GM12865 (cell line): ENCODE measurements around the gene SHKBP1.
"Not testable (repeated sequence)": the region's sequence is repeated elsewhere in the genome, so short reads cannot be mapped to it uniquely, and the experiment has no call there.

ENCODE experiments used
- DNase-seq: peaks from one replicate; pipeline ENCODE4 v3.0.0; 2010; ENCODE audit warnings: low read depth
- H3K4me3 ChIP-seq: 2 replicates; pipeline ENCODE4 v1.5.1; 2011; ENCODE audit warnings: mild to moderate bottlenecking, low read depth, low read length, control low read depth
- CTCF ChIP-seq: IDR thresholded peaks from 2 replicates; pipeline ENCODE4 v1.5.1; 2011; ENCODE audit warnings: low read length, control low read depth, low read depth, inconsistent platforms; ENCODE audit not compliant: insufficient read depth; ENCODE audit errors: missing control alignments

Gene SHKBP1

DNA sequence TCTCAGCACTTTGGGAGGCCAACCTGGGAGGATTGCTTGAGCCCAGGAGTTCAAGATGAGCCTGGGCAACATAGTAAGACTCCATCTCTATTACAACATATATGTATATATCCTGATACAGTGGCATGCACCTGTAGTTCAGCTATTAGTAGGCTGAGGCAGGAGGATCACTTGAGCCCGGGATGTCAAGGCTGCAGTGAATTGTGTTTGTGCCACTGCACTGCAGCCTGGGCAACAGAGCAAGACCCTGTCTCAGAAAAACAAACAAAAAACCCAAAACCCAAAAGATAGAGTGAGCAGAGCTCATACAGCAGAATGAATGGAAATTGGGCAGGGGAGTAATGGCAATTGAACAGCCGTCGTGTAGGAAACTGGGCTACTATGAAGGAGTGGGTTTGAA lies 17.3 kb upstream of the SHKBP1 start:
- no peak for DNase-seq
- TF ChIP-seq CTCF = no peak
- no peak overlapping the region for H3K4me3 ChIP-seq

GRCh38 chr19:40560092-40560507 lies 16.6 kb upstream of the SHKBP1 start:
- H3K4me3 ChIP-seq = no peak overlapping the region
- no peak for DNase-seq
- TF ChIP-seq CTCF = no peak

GRCh38 chr19:40561947-40562346 lies 14.7 kb upstream of the SHKBP1 start:
- no peak for TF ChIP-seq CTCF
- no peak overlapping the region for H3K4me3 ChIP-seq
- DNase-seq = no peak

- DNase-seq = not testable (repeated sequence)
These were observed 12.1 kb upstream of the SHKBP1 start for GRCh38 chr19:40564535-40564934.

GRCh38 chr19:40565355-40565754 lies 11.3 kb upstream of the SHKBP1 start:
- no peak for DNase-seq
- H3K4me3 ChIP-seq = no peak overlapping the region
- no peak for TF ChIP-seq CTCF

More at GRCh38 chr19:40564535-40564934, 12.1 kb upstream of the SHKBP1 start:
- not testable (repeated sequence) for H3K4me3 ChIP-seq

DNA sequence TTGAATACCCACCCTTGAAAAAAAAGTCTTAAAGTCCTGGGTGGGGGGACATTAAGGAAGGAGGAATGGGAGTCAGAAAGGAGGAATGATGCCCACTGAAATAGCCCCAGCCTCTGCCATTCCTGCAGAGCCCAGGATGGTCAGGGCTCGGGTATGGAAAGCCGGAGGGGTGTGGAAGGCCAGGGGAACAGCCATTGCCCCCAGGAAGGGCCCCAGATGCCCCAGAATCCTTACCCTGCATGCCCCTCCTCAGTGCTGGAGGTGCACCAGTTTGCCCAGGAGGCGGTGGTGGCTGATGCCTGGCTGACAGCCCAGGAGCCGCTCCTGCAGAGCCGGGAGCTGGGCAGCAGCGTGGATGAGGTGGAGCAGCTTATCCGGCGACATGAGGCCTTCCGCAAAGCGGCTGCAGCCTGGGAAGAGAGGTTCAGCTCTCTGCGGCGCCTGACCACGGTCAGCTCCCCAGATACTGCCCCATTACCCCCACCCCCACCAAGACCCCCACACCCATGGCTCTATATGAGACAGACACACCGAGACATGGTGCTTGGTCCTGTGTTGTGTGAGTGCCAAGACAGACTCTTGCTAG lies 10.7 kb upstream of the SHKBP1 start:
- no peak for DNase-seq
- H3K4me3 ChIP-seq = no peak overlapping the region
- TF ChIP-seq CTCF = no peak

DNA sequence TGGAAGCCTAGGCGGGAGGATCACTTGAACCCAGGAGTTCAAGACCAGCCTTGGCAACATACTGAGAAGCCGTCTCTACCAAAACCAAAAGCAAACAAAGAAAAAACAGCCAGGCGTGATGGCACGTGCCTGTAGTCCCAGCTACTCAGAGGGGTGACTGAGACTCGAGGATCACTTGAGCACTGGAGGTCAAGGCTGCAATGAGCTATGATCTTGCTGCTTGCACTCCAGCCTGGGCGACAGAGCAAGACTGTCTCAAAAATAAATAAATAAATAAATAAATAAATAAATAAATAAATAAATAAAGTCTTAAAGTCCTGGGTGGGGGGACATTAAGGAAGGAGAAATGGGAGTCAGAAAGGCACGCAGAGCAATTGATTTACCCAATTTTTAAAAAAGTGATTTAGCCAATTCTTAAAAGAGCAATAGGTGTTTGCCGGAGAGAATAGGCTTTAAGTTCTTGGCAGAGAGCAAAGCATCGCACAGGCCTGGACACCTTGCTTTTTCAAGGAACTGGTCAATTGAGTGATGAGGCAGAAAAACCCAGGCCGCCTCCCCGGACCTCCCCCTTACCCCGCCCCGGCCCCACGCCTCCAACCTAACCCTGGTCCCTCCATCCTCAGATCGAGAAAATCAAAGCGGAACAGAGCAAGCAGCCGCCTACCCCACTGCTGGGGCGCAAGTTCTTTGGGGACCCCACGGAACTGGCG lies 9.5 kb upstream of the SHKBP1 start:
- TF ChIP-seq CTCF = no peak
- DNase-seq = no peak
- no peak overlapping the region for H3K4me3 ChIP-seq
